B cell (primary cell): ENCODE data around the gene HSPBP1. TPM values are rescaled to one million over a fixed set of nuclear protein-coding genes. Genes with fewer than 3 reads are reported as not detected.

Source experiments
- ATAC-seq: fragments of 200-7000 bp; cut with Tn5 transposase; one replicate; pipeline ENCODE4 v1.10.0; 2021; ENCODE audit warnings: low read depth, mild to moderate bottlenecking, moderate number of reproducible peaks, moderate library complexity
- CTCF ChIA-PET: fragments of 350-600 bp; sonication (Branson Sonifier 250); formaldehyde crosslinking; loops from one replicate; lab custom pipeline; 2021; ENCODE audit warnings: antibody characterized with exemption, inconsistent platforms; lab: Charles Lee
- POLR2A ChIA-PET: fragments of 350-600 bp; sonication (Branson Sonifier 250); formaldehyde crosslinking; loops from one replicate; lab custom pipeline; 2021; ENCODE audit warnings: antibody characterized with exemption; lab: Charles Lee
- DNase-seq: peaks from one replicate; pipeline ENCODE4 v3.0.0; 2013
- H2AFZ ChIP-seq: 2 replicates; pipeline ENCODE4 v1.6.1; 2012; ENCODE audit warnings: mild to moderate bottlenecking, low read depth, low read length; ENCODE audit not compliant: insufficient read depth, poor library complexity, severe bottlenecking
- H3K27ac ChIP-seq, 2 donors: 1 replicate in 1 of 2; 2 replicates in 1 of 2; pipeline ENCODE4 v1.5.1; 2012 to 2013; ENCODE audit warnings: low read length in 2 of 2, mild to moderate bottlenecking in 2 of 2, moderate library complexity in 1 of 2
- H3K27me3 ChIP-seq, 4 experiments: fragments of 200-600 bp in 1 of 4; sonication (generic) in 1 of 4; replicated peaks in 1 of 4; 1 replicate in 2 of 4; 2 replicates in 2 of 4; pipeline versions ENCODE4 v1.6.1 to v1.7.0; 2013 to 2016; ENCODE audit warnings: low read length in 3 of 4, mild to moderate bottlenecking in 2 of 4, mixed read lengths in 1 of 4, moderate library complexity in 1 of 4; ENCODE audit not compliant: insufficient read depth in 4 of 4, control insufficient read depth in 3 of 4; ENCODE audit errors: control extremely low read depth in 1 of 4
- H3K36me3 ChIP-seq, 2 experiments: replicated peaks in 1 of 2; 1 replicate in 1 of 2; 2 replicates in 1 of 2; pipeline versions ENCODE4 v1.6.1 to v1.7.1; 2013; ENCODE audit warnings: low read length in 1 of 2; ENCODE audit not compliant: insufficient read depth in 2 of 2, control insufficient read depth in 1 of 2; ENCODE audit errors: control extremely low read depth in 1 of 2, extremely low read depth in 1 of 2
- H3K4me1 ChIP-seq, 2 donors: fragments of 200-600 bp in 1 of 2; sonication (generic) in 1 of 2; 1 replicate in 1 of 2; 2 replicates in 1 of 2; pipeline versions ENCODE4 v1.5.1 to v1.6.1; 2013 to 2017; ENCODE audit warnings: low read length in 2 of 2; ENCODE audit not compliant: control insufficient read depth in 2 of 2, insufficient read depth in 2 of 2
- H3K4me2 ChIP-seq: replicated peaks from 2 replicates; pipeline ENCODE3; 2012; ENCODE audit warnings: mild to moderate bottlenecking, low read depth, low read length; ENCODE audit not compliant: poor library complexity, severe bottlenecking
- H3K4me3 ChIP-seq, 5 experiments: fragments of 200-600 bp in 1 of 5; sonication (generic) in 1 of 5; 1 replicate in 3 of 5; 2 replicates in 2 of 5; pipeline versions ENCODE4 v1.5.1 to v1.7.0; 2011 to 2016; ENCODE audit warnings: low read length in 4 of 5, mild to moderate bottlenecking in 4 of 5, low read depth in 2 of 5, control low read depth in 1 of 5, moderate library complexity in 1 of 5; ENCODE audit not compliant: insufficient read depth in 1 of 5; ENCODE audit errors: control extremely low read depth in 1 of 5, extremely low read depth in 1 of 5
- H3K79me2 ChIP-seq: fragments of 200-600 bp; sonication (generic); one replicate; pipeline ENCODE4 v1.6.0; 2016; ENCODE audit warnings: low read length; ENCODE audit not compliant: control insufficient read depth, insufficient read depth
- H3K9ac ChIP-seq: fragments of 200-600 bp; sonication (generic); 2 replicates; pipeline ENCODE4 v1.6.1; 2017; ENCODE audit warnings: mild to moderate bottlenecking, low read length, moderate library complexity
- H3K9me3 ChIP-seq, 3 donors: one replicate each; pipeline versions ENCODE4 v1.6.1 to v1.7.1; 2013; ENCODE audit warnings: low read length in 2 of 3; ENCODE audit not compliant: control insufficient read depth in 2 of 3, insufficient read depth in 1 of 3; ENCODE audit errors: control extremely low read depth in 1 of 3
- H4K20me1 ChIP-seq: 2 replicates; pipeline ENCODE4 v1.6.0; 2012; ENCODE audit warnings: mild to moderate bottlenecking, low read length; ENCODE audit not compliant: insufficient read depth, control insufficient read depth, poor library complexity, severe bottlenecking
- H3K27ac Mint-ChIP-seq: one replicate; pipeline ENCODE4 v1.8.0; 2021; ENCODE audit warnings: mixed read lengths
- H3K27me3 Mint-ChIP-seq: one replicate; pipeline ENCODE4 v1.8.0; 2021; ENCODE audit warnings: mixed read lengths
- H3K4me1 Mint-ChIP-seq: one replicate; pipeline ENCODE4 v1.8.0; 2021; ENCODE audit warnings: mixed read lengths
- H3K4me3 Mint-ChIP-seq: one replicate; pipeline ENCODE4 v1.8.0; 2021; ENCODE audit warnings: mixed read lengths
- H3K9me3 Mint-ChIP-seq: one replicate; pipeline ENCODE4 v1.8.0; 2022; ENCODE audit warnings: mixed read lengths; ENCODE audit not compliant: insufficient read depth
- EZH2 ChIP-seq: IDR thresholded peaks from 2 replicates; pipeline ENCODE4 v1.6.1; 2012; ENCODE audit warnings: borderline replicate concordance, low read depth, mild to moderate bottlenecking, moderate library complexity, low read length; ENCODE audit not compliant: insufficient read depth, poor library complexity, severe bottlenecking
- WGBS: methylation state at CpG from one replicate; pipeline ENCODE4 v1.1.5; 2013; ENCODE audit warnings: missing lambda C conversion rate; ENCODE audit not compliant: insufficient coverage; 5-methylcytosine and 5-hydroxymethylcytosine counted together
- intact Hi-C: fragments of 100-400 bp; cut with micrococcal nuclease; formaldehyde crosslinking; loops from one replicate; pipeline ENCODE4 v1.10.0; 2022
- polyA plus RNA-seq: library from polyadenylated mRNA; depleted of rRNA; stranded (reverse); fragments of >200 nt; gene quantifications from 2 replicates; pipeline ENCODE4 v1.2.3, GENCODE V29; 2012
- total RNA-seq, 2 donors: library from RNA; stranded (reverse); fragments of 120-200 nt in 1 of 2; gene quantifications; 1 replicate in 1 of 2; 2 replicates in 1 of 2; pipeline versions ENCODE4 v1.2.3 to v1.2.4, GENCODE V29; 2013 to 2022
- TF ChIP-seq, protein P1 (sequence below): fragments of 200-600 bp; IDR thresholded peaks from one replicate; pipeline ENCODE4 v1.8.0; 2022; ENCODE audit warnings: antibody characterized with exemption, mild to moderate bottlenecking

The HSPBP1 gene
- total and polyA plus RNA-seq, 2 donors (not counting 1 experiment from before 2014, with no cell fraction given): 15.6 to 19.0 TPM

DNA sequence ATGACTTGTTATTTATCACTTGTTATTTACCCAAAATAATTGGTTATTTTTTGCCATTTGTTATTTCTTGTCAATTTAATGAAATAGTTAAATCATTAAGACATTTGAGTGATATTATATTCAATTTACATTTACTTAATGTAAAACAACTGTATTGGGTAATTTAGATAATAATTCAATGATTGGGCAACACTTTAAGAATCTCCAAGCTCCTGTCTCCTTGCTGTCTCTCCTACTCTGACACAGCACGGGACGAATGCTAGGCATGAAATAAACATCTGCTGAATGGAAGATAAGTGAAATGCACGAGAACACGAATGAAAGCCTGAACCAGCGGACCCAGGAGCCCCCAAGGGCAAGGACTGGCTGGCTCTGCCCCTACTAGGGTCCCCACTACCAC is 15.4 kb downstream of the HSPBP1 start:
- intact Hi-C loops: no loop called here

DNA sequence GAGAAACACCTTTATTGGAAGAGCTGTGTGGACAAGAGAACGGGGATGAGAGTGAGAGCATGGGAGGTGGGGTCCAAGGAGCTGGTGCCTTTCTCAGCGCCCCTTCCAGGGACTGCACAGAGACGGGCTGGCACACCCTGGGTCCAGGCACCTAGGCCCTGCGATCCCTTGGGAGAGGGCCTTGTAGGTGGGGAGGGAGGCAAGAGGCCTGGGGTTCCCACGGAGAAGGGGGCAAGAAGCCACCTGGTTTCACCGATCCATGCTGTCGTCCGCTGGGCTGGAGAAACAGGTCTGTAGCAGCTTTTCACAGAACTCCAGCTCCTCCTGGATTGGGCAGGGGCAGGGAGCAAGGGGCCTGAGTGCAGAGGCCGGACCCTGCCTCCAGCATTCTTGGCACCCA is 17.6 kb downstream of the HSPBP1 start:
- ATAC-seq: no peak
- Histone ChIP-seq H3K9ac (no peak overlapping the region), H3K4me1 (peaks cover 12 to 16% of the 10 kb centered on the region in 2 donors), H3K4me3 (no peak overlapping the region), H3K36me3 (peaks cover 0 to 2% of the 10 kb centered on the region in 2 experiments), H3K27ac (no peak overlapping the region), H4K20me1 (peaks cover 8% of the 10 kb centered on the region), H3K9me3 (no peaks in the 10 kb centered on the region), H3K4me2 (no peak overlapping the region), H3K27me3 (no peaks in the 10 kb centered on the region), H2AFZ (no peak overlapping the region), H3K79me2 (peaks cover 51% of the 10 kb centered on the region)
- DNase-seq: no peak
- H3K4me3 Mint-ChIP-seq: no peak overlapping the region
- intact Hi-C loops: no loop called here
- WGBS: 99% methylated on average over 9 of the region's 9 CpGs
- H3K27me3 Mint-ChIP-seq: no peaks in the 10 kb centered on the region
- TF ChIP-seq, protein P1, sequence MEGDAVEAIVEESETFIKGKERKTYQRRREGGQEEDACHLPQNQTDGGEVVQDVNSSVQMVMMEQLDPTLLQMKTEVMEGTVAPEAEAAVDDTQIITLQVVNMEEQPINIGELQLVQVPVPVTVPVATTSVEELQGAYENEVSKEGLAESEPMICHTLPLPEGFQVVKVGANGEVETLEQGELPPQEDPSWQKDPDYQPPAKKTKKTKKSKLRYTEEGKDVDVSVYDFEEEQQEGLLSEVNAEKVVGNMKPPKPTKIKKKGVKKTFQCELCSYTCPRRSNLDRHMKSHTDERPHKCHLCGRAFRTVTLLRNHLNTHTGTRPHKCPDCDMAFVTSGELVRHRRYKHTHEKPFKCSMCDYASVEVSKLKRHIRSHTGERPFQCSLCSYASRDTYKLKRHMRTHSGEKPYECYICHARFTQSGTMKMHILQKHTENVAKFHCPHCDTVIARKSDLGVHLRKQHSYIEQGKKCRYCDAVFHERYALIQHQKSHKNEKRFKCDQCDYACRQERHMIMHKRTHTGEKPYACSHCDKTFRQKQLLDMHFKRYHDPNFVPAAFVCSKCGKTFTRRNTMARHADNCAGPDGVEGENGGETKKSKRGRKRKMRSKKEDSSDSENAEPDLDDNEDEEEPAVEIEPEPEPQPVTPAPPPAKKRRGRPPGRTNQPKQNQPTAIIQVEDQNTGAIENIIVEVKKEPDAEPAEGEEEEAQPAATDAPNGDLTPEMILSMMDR: no peak
- TF ChIP-seq EZH2: no peak
- ChIA-PET CTCF (interaction anchor here (0.6 kb wide), 1 partner anchor 321 kb away, joined by 3 read pairs; no protein-coding TSS in a partner anchor), POLR2A (interaction anchor here (0.6 kb wide), 1 partner anchor 214 kb away, joined by 3 read pairs; the partner anchor contains the start of gene ZNF628)
- peaks cover 22% of the 10 kb centered on the region for H3K4me1 Mint-ChIP-seq
- H3K27ac Mint-ChIP-seq: no peak overlapping the region
- H3K9me3 Mint-ChIP-seq: no peaks in the 10 kb centered on the region

More for the DNA sequence above, 15.4 kb downstream of the HSPBP1 start:
- Histone ChIP-seq H3K4me1 (peaks cover 8 to 9% of the 10 kb centered on the region in 2 donors), H3K9me3 (no peaks in the 10 kb centered on the region), H3K36me3 (peaks cover 0 to 2% of the 10 kb centered on the region in 2 experiments), H3K27ac (no peak overlapping the region), H3K27me3 (no peaks in the 10 kb centered on the region), H3K4me3 (no peak overlapping the region), H3K9ac (no peak overlapping the region), H2AFZ (no peak overlapping the region), H3K79me2 (peaks cover 57% of the 10 kb centered on the region), H3K4me2 (no peak overlapping the region), H4K20me1 (no peaks in the 10 kb centered on the region)
- TF ChIP-seq EZH2: no peak
- TF ChIP-seq, protein P1: no peak
- no peak overlapping the region for H3K27ac Mint-ChIP-seq
- ATAC-seq (no peak), DNase-seq (no peak)
- H3K4me3 Mint-ChIP-seq: no peak overlapping the region
- H3K4me1 Mint-ChIP-seq: peaks cover 15% of the 10 kb centered on the region
- CTCF ChIA-PET: no interaction called here
- POLR2A ChIA-PET: interaction anchor here (1.1 kb wide), 1 partner anchor 10 kb away, joined by 3 read pairs; no protein-coding TSS in a partner anchor
- H3K27me3 Mint-ChIP-seq: no peaks in the 10 kb centered on the region
- H3K9me3 Mint-ChIP-seq: no peaks in the 10 kb centered on the region
- WGBS: 87% methylated on average over 3 of the region's 5 CpGs
